Glutamatergic neuron (in vitro differentiated cells): ENCODE measurements around the gene RNF149. TPM values are rescaled to one million over a fixed set of nuclear protein-coding genes. Genes with fewer than 3 reads are reported as not detected.

Source experiments
- DNase-seq: peaks from one replicate; pipeline ENCODE4 v3.0.0; 2022
- H3K27ac Mint-ChIP-seq: one replicate; pipeline ENCODE4 v1.8.0; 2020; ENCODE audit warnings: mild to moderate bottlenecking, mixed read lengths, inconsistent platforms; ENCODE audit not compliant: unreplicated experiment
- H3K27me3 Mint-ChIP-seq: one replicate; pipeline ENCODE4 v1.8.0; 2020; ENCODE audit warnings: mild to moderate bottlenecking, moderate library complexity, mixed read lengths, inconsistent platforms; ENCODE audit not compliant: unreplicated experiment
- H3K36me3 Mint-ChIP-seq: one replicate; pipeline ENCODE4 v1.8.0; 2020; ENCODE audit warnings: mild to moderate bottlenecking, mixed read lengths, inconsistent platforms; ENCODE audit not compliant: unreplicated experiment
- H3K4me1 Mint-ChIP-seq: one replicate; pipeline ENCODE4 v1.8.0; 2020; ENCODE audit warnings: mild to moderate bottlenecking, low read depth, mixed read lengths, inconsistent platforms; ENCODE audit not compliant: unreplicated experiment
- H3K4me3 Mint-ChIP-seq: one replicate; pipeline ENCODE4 v1.8.0; 2020; ENCODE audit warnings: mild to moderate bottlenecking, mixed read lengths, inconsistent platforms; ENCODE audit not compliant: unreplicated experiment
- H3K9me3 Mint-ChIP-seq: one replicate; pipeline ENCODE4 v1.8.0; 2020; ENCODE audit warnings: mild to moderate bottlenecking, moderate library complexity, mixed read lengths, inconsistent platforms; ENCODE audit not compliant: unreplicated experiment
- total RNA-seq: library from RNA; stranded (reverse); fragmentation: NEBNext Ultra II Directional; extraction: Animal tissue kit (Norgen Biotek cat#: 25700); gene quantifications from one replicate; pipeline ENCODE4 v1.2.1, GENCODE V29; 2021; ENCODE audit not compliant: unreplicated experiment
- TF ChIP-seq, protein P1 (sequence below): fragments of 200-600 bp; sonication (generic); IDR thresholded peaks from one replicate; pipeline ENCODE4 v1.5.0; 2021; ENCODE audit not compliant: partially characterized antibody, unreplicated experiment

RNF149 gene
- total RNA-seq, 1 donor from 2014 or later = 26.9 TPM

GRCh38 chr2:101267671-101268656 lies 40.5 kb downstream of the RNF149 start:
- H3K36me3 Mint-ChIP-seq = no peaks in the 10 kb centered on the region
- DNase-seq = no peak
- H3K27me3 Mint-ChIP-seq = no peaks in the 10 kb centered on the region
- TF ChIP-seq, protein P1, sequence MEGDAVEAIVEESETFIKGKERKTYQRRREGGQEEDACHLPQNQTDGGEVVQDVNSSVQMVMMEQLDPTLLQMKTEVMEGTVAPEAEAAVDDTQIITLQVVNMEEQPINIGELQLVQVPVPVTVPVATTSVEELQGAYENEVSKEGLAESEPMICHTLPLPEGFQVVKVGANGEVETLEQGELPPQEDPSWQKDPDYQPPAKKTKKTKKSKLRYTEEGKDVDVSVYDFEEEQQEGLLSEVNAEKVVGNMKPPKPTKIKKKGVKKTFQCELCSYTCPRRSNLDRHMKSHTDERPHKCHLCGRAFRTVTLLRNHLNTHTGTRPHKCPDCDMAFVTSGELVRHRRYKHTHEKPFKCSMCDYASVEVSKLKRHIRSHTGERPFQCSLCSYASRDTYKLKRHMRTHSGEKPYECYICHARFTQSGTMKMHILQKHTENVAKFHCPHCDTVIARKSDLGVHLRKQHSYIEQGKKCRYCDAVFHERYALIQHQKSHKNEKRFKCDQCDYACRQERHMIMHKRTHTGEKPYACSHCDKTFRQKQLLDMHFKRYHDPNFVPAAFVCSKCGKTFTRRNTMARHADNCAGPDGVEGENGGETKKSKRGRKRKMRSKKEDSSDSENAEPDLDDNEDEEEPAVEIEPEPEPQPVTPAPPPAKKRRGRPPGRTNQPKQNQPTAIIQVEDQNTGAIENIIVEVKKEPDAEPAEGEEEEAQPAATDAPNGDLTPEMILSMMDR = no peak
- no peak overlapping the region for H3K4me3 Mint-ChIP-seq
- H3K9me3 Mint-ChIP-seq = no peaks in the 10 kb centered on the region
- H3K27ac Mint-ChIP-seq = no peak overlapping the region
- no peaks in the 10 kb centered on the region for H3K4me1 Mint-ChIP-seq

DNA sequence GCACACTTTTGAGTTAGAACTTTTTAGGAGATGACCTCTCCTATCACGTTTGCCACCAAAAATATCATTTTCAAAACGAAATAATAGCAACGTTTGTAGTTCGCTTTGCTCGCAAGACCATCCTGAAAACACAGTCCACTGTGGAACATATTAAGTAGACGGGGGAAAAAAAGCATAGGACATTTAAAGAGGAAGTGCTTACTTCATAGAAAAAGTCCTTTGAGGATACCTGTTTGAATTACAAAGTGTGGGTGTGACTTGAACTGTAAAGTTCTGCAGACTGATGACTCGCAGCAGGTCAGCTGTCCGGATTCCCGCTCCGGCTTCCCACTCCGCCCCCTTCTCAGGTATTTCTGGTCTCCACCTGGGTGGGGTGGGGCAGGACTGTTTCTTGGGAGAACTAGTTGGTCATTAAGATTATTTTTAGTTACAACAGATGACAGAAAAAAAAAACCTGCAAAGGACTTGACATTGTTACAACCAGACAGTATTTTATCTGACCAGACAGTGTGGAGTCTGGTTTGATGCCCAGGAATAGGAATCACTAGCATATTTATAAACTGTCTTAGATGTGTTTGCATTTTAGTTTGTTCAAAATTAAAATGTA lies 42.5 kb downstream of the RNF149 start:
- Mint-ChIP-seq H3K4me1 (no peaks in the 10 kb centered on the region), H3K27ac (no peak overlapping the region), H3K27me3 (no peaks in the 10 kb centered on the region), H3K36me3 (no peaks in the 10 kb centered on the region), H3K9me3 (no peaks in the 10 kb centered on the region), H3K4me3 (no peak overlapping the region)
- no peak for DNase-seq
- TF ChIP-seq, protein P1 = no peak

- Mint-ChIP-seq H3K4me1 (no peaks in the 10 kb centered on the region), H3K27ac (no peak overlapping the region), H3K4me3 (no peak overlapping the region), H3K9me3 (no peaks in the 10 kb centered on the region), H3K27me3 (no peaks in the 10 kb centered on the region), H3K36me3 (no peaks in the 10 kb centered on the region)
- TF ChIP-seq, protein P1 = no peak
- no peak for DNase-seq
These were observed 44.1 kb downstream of the RNF149 start for GRCh38 chr2:101264360-101264939.

GRCh38 chr2:101263377-101263800 lies 45.1 kb downstream of the RNF149 start:
- TF ChIP-seq, protein P1 = no peak
- Mint-ChIP-seq H3K4me3 (no peak overlapping the region), H3K27me3 (no peaks in the 10 kb centered on the region), H3K4me1 (no peaks in the 10 kb centered on the region), H3K27ac (no peak overlapping the region), H3K36me3 (peaks cover 9% of the 10 kb centered on the region), H3K9me3 (no peaks in the 10 kb centered on the region)
- DNase-seq = no peak
